Trophoblast cell (in vitro differentiated cells and primary cell): ENCODE measurements around the gene TCHP.

Source experiments
- DNase-seq, 2 donors: peaks; one replicate each; pipeline ENCODE4 v3.0.0-alpha.2; 2016
- H2AFZ ChIP-seq: 2 replicates; pipeline ENCODE4 v1.6.1; 2013; ENCODE audit warnings: low read length, moderate library complexity, mild to moderate bottlenecking; ENCODE audit not compliant: insufficient read depth, poor library complexity
- H2AK5ac ChIP-seq: 2 replicates; pipeline ENCODE4 v1.6.1; 2013; ENCODE audit warnings: mild to moderate bottlenecking, low read length
- H2BK120ac ChIP-seq: 2 replicates; pipeline ENCODE4 v1.6.1; 2013; ENCODE audit warnings: low read length, mild to moderate bottlenecking, moderate library complexity; ENCODE audit not compliant: insufficient read depth, poor library complexity
- H2BK12ac ChIP-seq: 2 replicates; pipeline ENCODE4 v1.6.1; 2013; ENCODE audit warnings: mild to moderate bottlenecking, low read length, moderate library complexity
- H2BK5ac ChIP-seq: 2 replicates; pipeline ENCODE4 v1.6.1; 2013; ENCODE audit warnings: low read length, low read depth, moderate library complexity, mild to moderate bottlenecking; ENCODE audit not compliant: poor library complexity
- H3K14ac ChIP-seq: 2 replicates; pipeline ENCODE4 v1.6.1; 2013; ENCODE audit warnings: mild to moderate bottlenecking, low read length
- H3K18ac ChIP-seq: 2 replicates; pipeline ENCODE4 v1.6.1; 2013; ENCODE audit warnings: mild to moderate bottlenecking, low read length
- H3K23ac ChIP-seq: 2 replicates; pipeline ENCODE4 v1.6.1; 2013; ENCODE audit warnings: low read length
- H3K27ac ChIP-seq: 2 replicates; pipeline ENCODE4 v1.5.1; 2013; ENCODE audit warnings: low read depth, mild to moderate bottlenecking, inconsistent platforms, low read length, moderate library complexity
- H3K27me3 ChIP-seq: 2 replicates; pipeline ENCODE4 v1.6.1; 2013; ENCODE audit warnings: inconsistent platforms, mild to moderate bottlenecking, low read length, moderate library complexity; ENCODE audit not compliant: insufficient read depth
- H3K36me3 ChIP-seq, 2 experiments: 1 replicate in 1 of 2; 2 replicates in 1 of 2; pipeline ENCODE4 v1.6.1; 2013; ENCODE audit warnings: low read length in 2 of 2, mild to moderate bottlenecking in 2 of 2, moderate library complexity in 1 of 2; ENCODE audit not compliant: insufficient read depth in 2 of 2, control insufficient read depth in 1 of 2
- H3K4ac ChIP-seq: 2 replicates; pipeline ENCODE4 v1.6.1; 2013; ENCODE audit warnings: low read depth, mild to moderate bottlenecking, low read length, moderate library complexity
- H3K4me1 ChIP-seq, 2 experiments: 1 replicate in 1 of 2; 2 replicates in 1 of 2; pipeline ENCODE4 v1.6.1; 2013; ENCODE audit warnings: low read length in 2 of 2, mild to moderate bottlenecking in 2 of 2, moderate library complexity in 1 of 2; ENCODE audit not compliant: insufficient read depth in 2 of 2, control insufficient read depth in 1 of 2
- H3K4me2 ChIP-seq: 2 replicates; pipeline ENCODE4 v1.6.1; 2013; ENCODE audit warnings: inconsistent platforms, mild to moderate bottlenecking, low read length, moderate library complexity
- H3K4me3 ChIP-seq: 2 replicates; pipeline ENCODE4 v1.5.1; 2013; ENCODE audit warnings: mild to moderate bottlenecking, low read depth, low read length, inconsistent platforms
- H3K79me1 ChIP-seq: one replicate; pipeline ENCODE4 v1.6.1; 2013; ENCODE audit warnings: low read length
- H3K79me2 ChIP-seq: 2 replicates; pipeline ENCODE4 v1.6.1; 2013; ENCODE audit warnings: low read length, mild to moderate bottlenecking; ENCODE audit not compliant: control insufficient read depth, insufficient read depth, poor library complexity
- H3K9ac ChIP-seq: 2 replicates; pipeline ENCODE4 v1.6.1; 2013; ENCODE audit warnings: mild to moderate bottlenecking, low read length
- H3K9me3 ChIP-seq: 2 replicates; pipeline ENCODE4 v1.6.1; 2013; ENCODE audit warnings: low read depth, mild to moderate bottlenecking, control low read depth, inconsistent platforms, low read length; ENCODE audit not compliant: insufficient read depth
- H4K12ac ChIP-seq: 2 replicates; pipeline ENCODE4 v1.6.1; 2013; ENCODE audit warnings: low read depth, mild to moderate bottlenecking, low read length, moderate library complexity
- H4K8ac ChIP-seq: 2 replicates; pipeline ENCODE4 v1.6.1; 2013; ENCODE audit warnings: low read depth, mild to moderate bottlenecking, low read length, moderate library complexity
- H4K91ac ChIP-seq: one replicate; pipeline ENCODE4 v1.6.1; 2013; ENCODE audit warnings: low read depth, mild to moderate bottlenecking, low read length, moderate library complexity
- WGBS: extraction: QIAGEN DNeasy Blood & Tissue Kit; methylation state at CpG from one replicate; pipeline ENCODE4 v1.1.7; 2013; ENCODE audit warnings: missing lambda C conversion rate; ENCODE audit not compliant: insufficient read length, insufficient coverage; ENCODE audit errors: extremely low coverage; 5-methylcytosine and 5-hydroxymethylcytosine counted together

The TCHP gene

DNA sequence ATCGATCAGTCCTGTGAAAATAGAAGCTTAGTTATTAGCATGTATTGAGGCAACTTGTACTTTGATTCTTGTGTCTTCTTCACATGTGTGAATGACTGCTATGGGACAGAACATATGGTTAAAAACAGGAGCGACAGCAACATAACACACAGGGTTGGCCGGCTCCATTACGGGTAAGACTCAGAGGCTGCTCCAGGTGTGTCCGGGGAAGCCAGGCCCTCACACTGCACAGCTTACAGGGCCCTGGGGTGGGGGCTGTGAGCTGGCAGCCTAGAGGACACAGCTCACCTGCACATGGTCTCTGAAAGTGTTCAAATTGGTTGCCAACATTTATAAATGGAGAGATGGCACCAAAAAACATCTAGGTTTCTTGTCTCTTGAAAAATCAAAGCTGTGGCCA lies 31.1 kb downstream of the TCHP start:
- H4K12ac ChIP-seq, result no peak overlapping the region
- H3K4me1 ChIP-seq, result no peaks in the 10 kb centered on the region
- no peak overlapping the region for H2BK5ac ChIP-seq
- H2BK12ac ChIP-seq, result no peak overlapping the region
- H3K79me1 ChIP-seq, result no peaks in the 10 kb centered on the region
- H3K27me3 ChIP-seq, result no peaks in the 10 kb centered on the region
- no peak overlapping the region for H3K4ac ChIP-seq
- H3K27ac ChIP-seq, result no peak overlapping the region
- H4K8ac ChIP-seq, result no peak overlapping the region
- DNase-seq, result no peak
- no peak overlapping the region for H3K4me2 ChIP-seq
- no peak overlapping the region for H2AFZ ChIP-seq
- H3K14ac ChIP-seq, result no peak overlapping the region
- no CpG with 5 or more reads among the region's 5 CpGs for WGBS
- H3K9me3 ChIP-seq, result no peaks in the 10 kb centered on the region
- no peak overlapping the region for H3K18ac ChIP-seq
- H3K4me3 ChIP-seq, result no peak overlapping the region
- no peak overlapping the region for H2BK120ac ChIP-seq
- no peak overlapping the region for H2AK5ac ChIP-seq
- no peak overlapping the region for H4K91ac ChIP-seq
- H3K36me3 ChIP-seq, result peaks cover 20 to 35% of the 10 kb centered on the region in 2 experiments
- H3K9ac ChIP-seq, result no peak overlapping the region
- H3K23ac ChIP-seq, result no peak overlapping the region
- no peaks in the 10 kb centered on the region for H3K79me2 ChIP-seq

DNA sequence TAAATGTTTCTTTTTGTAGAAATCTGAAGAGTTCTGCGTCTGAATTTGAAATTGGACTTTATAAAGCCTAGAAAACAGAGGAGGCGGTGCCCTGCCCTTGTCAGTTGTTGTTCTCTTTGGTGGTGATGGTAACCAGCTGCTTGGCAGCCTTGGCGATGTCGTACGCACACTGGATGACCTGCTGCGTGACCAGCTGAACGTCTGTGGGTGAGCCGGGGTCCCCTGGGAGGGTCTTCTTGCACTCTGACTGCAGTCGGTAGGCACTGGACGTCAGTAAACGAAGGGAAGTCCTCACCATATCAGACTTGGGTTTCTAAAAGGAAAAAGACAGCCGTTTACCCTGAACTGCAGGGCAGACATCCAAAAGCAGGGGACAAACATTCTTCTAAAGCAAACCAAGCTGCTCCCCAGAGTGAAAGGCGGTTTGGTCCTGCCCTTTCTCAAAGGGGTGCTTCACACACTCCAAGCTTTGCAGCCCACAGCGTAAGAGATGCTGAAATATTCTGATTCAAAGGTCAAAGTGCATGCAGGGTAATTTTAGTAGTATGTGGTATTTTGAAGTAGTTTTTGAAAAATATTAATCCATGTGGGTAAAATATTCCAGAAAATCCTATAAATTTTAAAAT lies 32.9 kb downstream of the TCHP start:
- no peak for DNase-seq
- no peak overlapping the region for H3K4ac ChIP-seq
- no peak overlapping the region for H4K12ac ChIP-seq
- no peak overlapping the region for H3K23ac ChIP-seq
- no peak overlapping the region for H3K14ac ChIP-seq
- no peaks in the 10 kb centered on the region for H3K79me1 ChIP-seq
- H2BK120ac ChIP-seq, result no peak overlapping the region
- no peaks in the 10 kb centered on the region for H3K79me2 ChIP-seq
- H3K9me3 ChIP-seq, result no peaks in the 10 kb centered on the region
- no peak overlapping the region for H3K4me2 ChIP-seq
- H3K36me3 ChIP-seq, result peaks cover 24 to 44% of the 10 kb centered on the region in 2 experiments
- H2AFZ ChIP-seq, result no peak overlapping the region
- no CpG with 5 or more reads among the region's 14 CpGs for WGBS
- no peak overlapping the region for H2BK5ac ChIP-seq
- no peak overlapping the region for H4K8ac ChIP-seq
- no peak overlapping the region for H4K91ac ChIP-seq
- no peaks in the 10 kb centered on the region for H3K4me1 ChIP-seq
- no peak overlapping the region for H3K18ac ChIP-seq
- H2AK5ac ChIP-seq, result no peak overlapping the region
- H2BK12ac ChIP-seq, result no peak overlapping the region
- H3K27ac ChIP-seq, result no peak overlapping the region
- no peak overlapping the region for H3K9ac ChIP-seq
- no peaks in the 10 kb centered on the region for H3K27me3 ChIP-seq
- no peak overlapping the region for H3K4me3 ChIP-seq

DNA sequence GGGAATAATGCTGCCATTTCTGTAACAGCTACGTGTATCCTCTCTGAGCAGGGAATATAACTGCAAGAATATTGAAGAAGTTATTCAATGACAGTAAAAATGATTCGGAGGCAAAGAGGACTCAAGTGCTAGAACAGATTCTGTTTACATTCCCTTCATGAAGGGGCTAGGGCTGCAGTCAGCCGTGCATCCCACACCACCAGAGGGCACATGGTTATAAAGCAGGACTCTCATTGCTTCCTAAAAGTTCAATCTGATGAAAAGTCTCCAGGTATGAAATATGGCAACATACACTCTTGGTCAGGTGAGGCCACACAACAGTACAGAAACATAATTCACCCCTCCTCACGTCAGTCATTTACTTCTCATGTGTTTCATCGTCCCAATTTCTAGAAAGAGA lies 34.0 kb downstream of the TCHP start:
- Histone ChIP-seq H3K4me3 (no peak overlapping the region), H2AK5ac (no peak overlapping the region), H3K9me3 (no peaks in the 10 kb centered on the region), H4K12ac (no peak overlapping the region), H2BK12ac (no peak overlapping the region), H3K27ac (no peak overlapping the region), H3K14ac (no peak overlapping the region), H3K36me3 (peaks cover 26 to 54% of the 10 kb centered on the region in 2 experiments), H2BK5ac (no peak overlapping the region), H3K4me1 (no peaks in the 10 kb centered on the region), H2AFZ (no peak overlapping the region), H3K18ac (no peak overlapping the region), H3K79me1 (no peaks in the 10 kb centered on the region), H3K9ac (no peak overlapping the region), H3K27me3 (no peaks in the 10 kb centered on the region), H4K91ac (no peak overlapping the region), H2BK120ac (no peak overlapping the region), H3K23ac (no peak overlapping the region), H4K8ac (no peak overlapping the region), H3K79me2 (no peaks in the 10 kb centered on the region), H3K4ac (no peak overlapping the region), H3K4me2 (no peak overlapping the region)
- no CpG with 5 or more reads among the region's 5 CpGs for WGBS
- DNase-seq, result peak; percentile 64 to 74

DNA sequence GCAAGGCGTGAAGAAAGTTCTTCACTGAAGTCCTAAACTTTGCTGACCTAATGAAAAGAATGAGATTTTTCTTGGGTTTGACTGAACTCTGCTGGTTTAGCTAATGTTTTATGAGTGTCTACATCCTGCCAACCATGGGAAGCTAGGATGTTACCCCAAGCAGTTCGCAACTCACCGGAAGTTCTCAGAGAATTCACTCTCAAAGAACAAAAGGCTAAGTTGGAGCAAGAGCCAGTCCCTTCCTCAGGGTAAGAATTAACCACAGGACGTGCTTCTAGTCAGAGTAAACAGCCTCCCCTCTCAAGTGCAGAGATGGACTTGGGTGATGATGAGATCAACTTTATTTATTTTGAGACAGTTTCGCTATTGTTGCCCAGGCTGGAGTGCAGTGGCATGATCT lies 37.3 kb downstream of the TCHP start:
- H4K12ac ChIP-seq, result no peak overlapping the region
- H3K9ac ChIP-seq, result no peak overlapping the region
- H3K79me1 ChIP-seq, result no peaks in the 10 kb centered on the region
- no peak overlapping the region for H2AK5ac ChIP-seq
- DNase-seq, result no peak
- H2AFZ ChIP-seq, result no peak overlapping the region
- no peak overlapping the region for H3K23ac ChIP-seq
- H4K91ac ChIP-seq, result no peak overlapping the region
- H3K14ac ChIP-seq, result no peak overlapping the region
- no peak overlapping the region for H2BK5ac ChIP-seq
- no peak overlapping the region for H3K4ac ChIP-seq
- no peak overlapping the region for H3K4me3 ChIP-seq
- H3K27me3 ChIP-seq, result no peaks in the 10 kb centered on the region
- no peaks in the 10 kb centered on the region for H3K4me1 ChIP-seq
- H4K8ac ChIP-seq, result no peak overlapping the region
- no peak overlapping the region for H3K27ac ChIP-seq
- no peaks in the 10 kb centered on the region for H3K9me3 ChIP-seq
- no peak overlapping the region for H3K18ac ChIP-seq
- H3K4me2 ChIP-seq, result no peak overlapping the region
- H2BK12ac ChIP-seq, result no peak overlapping the region
- H3K79me2 ChIP-seq, result no peaks in the 10 kb centered on the region
- no CpG with 5 or more reads among the region's 5 CpGs for WGBS
- peaks cover 14 to 34% of the 10 kb centered on the region in 2 experiments for H3K36me3 ChIP-seq
- H2BK120ac ChIP-seq, result no peak overlapping the region
